Endodermal cell (in vitro differentiated cells): Measurements from ENCODE around the gene SLC25A23. TPM values are rescaled to one million over a fixed set of nuclear protein-coding genes. Genes with fewer than 3 reads are reported as not detected.

ENCODE experiments used
- DNase-seq: peaks from one replicate; pipeline ENCODE4 v3.0.0-alpha.2; 2017
- H3K27ac ChIP-seq: 2 replicates; pipeline ENCODE4 v1.5.1; 2013; ENCODE audit warnings: mild to moderate bottlenecking, low read depth, low read length, moderate library complexity
- H3K27me3 ChIP-seq: 2 replicates; pipeline ENCODE4 v1.6.1; 2013; ENCODE audit warnings: mild to moderate bottlenecking, low read length, moderate library complexity; ENCODE audit not compliant: insufficient read depth, control insufficient read depth, poor library complexity, severe bottlenecking
- H3K36me3 ChIP-seq: 2 replicates; pipeline ENCODE4 v1.7.0; 2013; ENCODE audit warnings: mild to moderate bottlenecking, low read length, moderate library complexity; ENCODE audit not compliant: control insufficient read depth, insufficient read depth
- H3K4me1 ChIP-seq: one replicate; pipeline ENCODE4 v1.7.0; 2013; ENCODE audit warnings: low read length; ENCODE audit not compliant: control insufficient read depth, insufficient read depth
- H3K4me3 ChIP-seq: 2 replicates; pipeline ENCODE4 v1.5.1; 2013; ENCODE audit warnings: mild to moderate bottlenecking, low read length, moderate library complexity
- H3K9ac ChIP-seq: 2 replicates; pipeline ENCODE4 v1.6.1; 2013; ENCODE audit warnings: mild to moderate bottlenecking, low read length, moderate library complexity; ENCODE audit not compliant: poor library complexity, severe bottlenecking; ENCODE audit errors: extremely low read depth
- H3K9me3 ChIP-seq: 2 replicates; pipeline ENCODE4 v1.6.1; 2013; ENCODE audit warnings: mild to moderate bottlenecking, low read length, moderate library complexity; ENCODE audit not compliant: control insufficient read depth
- H3K27ac Mint-ChIP-seq: 2 replicates; pipeline ENCODE4 v1.8.0; 2020; ENCODE audit warnings: mixed read lengths
- H3K27me3 Mint-ChIP-seq: 2 replicates; pipeline ENCODE4 v1.8.0; 2021; ENCODE audit warnings: mild to moderate bottlenecking, mixed read lengths; ENCODE audit not compliant: insufficient read depth
- H3K36me3 Mint-ChIP-seq: 2 replicates; pipeline ENCODE4 v1.8.0; 2020; ENCODE audit warnings: low read depth, mixed read lengths
- H3K4me1 Mint-ChIP-seq: 2 replicates; pipeline ENCODE4 v1.8.0; 2020; ENCODE audit warnings: mixed read lengths
- H3K4me3 Mint-ChIP-seq: 2 replicates; pipeline ENCODE4 v1.8.0; 2020; ENCODE audit warnings: mild to moderate bottlenecking, moderate library complexity, mixed read lengths
- H3K9me3 Mint-ChIP-seq: 2 replicates; pipeline ENCODE4 v1.8.0; 2020; ENCODE audit warnings: mild to moderate bottlenecking, mixed read lengths
- CTCF ChIP-seq: fragments of 200-600 bp; sonication (generic); conservative IDR thresholded peaks from 2 replicates; pipeline ENCODE4 v1.5.0; 2021; ENCODE audit warnings: antibody characterized with exemption, mild to moderate bottlenecking
- WGBS, 2 experiments: methylation state at CpG; one replicate each; pipeline versions ENCODE4 v1.1.5 to v1.1.7; 2013; ENCODE audit warnings: missing lambda C conversion rate in 2 of 2, mixed read lengths in 1 of 2; ENCODE audit not compliant: insufficient coverage in 1 of 2, insufficient read length in 1 of 2; 5-methylcytosine and 5-hydroxymethylcytosine counted together
- total RNA-seq, 2 donors: library from RNA; stranded (reverse); fragmentation: NEBNext Ultra II Directional in 1 of 2; extraction: Animal tissue kit (Norgen Biotek cat#: 25700) in 1 of 2; gene quantifications; 2 replicates in 1 of 2; 3 replicates in 1 of 2; pipeline ENCODE4 v1.2.1, GENCODE V29; 2021

The SLC25A23 gene
- total RNA-seq, 2 donors from 2014 or later = 34.9 to 39.5 TPM

- Mint-ChIP-seq H3K27ac (no peak overlapping the region), H3K4me3 (no peak overlapping the region), H3K36me3 (peaks cover 13% of the 10 kb centered on the region), H3K4me1 (peaks cover 13% of the 10 kb centered on the region), H3K27me3 (peaks cover 31% of the 10 kb centered on the region), H3K9me3 (peaks cover 11% of the 10 kb centered on the region)
- 96% methylated on average over 14 to 18 of the region's 18 CpGs for WGBS, 2 experiments
- Histone ChIP-seq H3K9me3 (peaks cover 6% of the 10 kb centered on the region), H3K27ac (no peak overlapping the region), H3K9ac (no peak overlapping the region), H3K4me1 (no peaks in the 10 kb centered on the region), H3K27me3 (peaks cover 7% of the 10 kb centered on the region), H3K4me3 (no peak overlapping the region), H3K36me3 (peaks cover 11% of the 10 kb centered on the region)
- TF ChIP-seq CTCF = no peak
- no peak for DNase-seq
Observed at GRCh38 chr19:6427131-6427530, 32.5 kb downstream of the SLC25A23 start.

- no peak for DNase-seq
- Mint-ChIP-seq H3K4me1 (peaks cover 16% of the 10 kb centered on the region), H3K27me3 (peaks cover 21% of the 10 kb centered on the region), H3K9me3 (peaks cover 11% of the 10 kb centered on the region), H3K27ac (peak overlapping the region; percentile 75), H3K4me3 (no peak overlapping the region), H3K36me3 (peaks cover 24% of the 10 kb centered on the region)
- H3K9me3 ChIP-seq = peaks cover 6% of the 10 kb centered on the region
- H3K4me1 ChIP-seq = no peaks in the 10 kb centered on the region
- peaks cover 22% of the 10 kb centered on the region for H3K36me3 ChIP-seq
- H3K27me3 ChIP-seq = peaks cover 7% of the 10 kb centered on the region
- TF ChIP-seq CTCF = peak; percentile 36
- 95 to 100% methylated on average over 5 to 21 of the region's 21 CpGs for WGBS, 2 experiments
- no peak overlapping the region for H3K9ac ChIP-seq
- peak overlapping the region; percentile 62 for H3K27ac ChIP-seq
- no peak overlapping the region for H3K4me3 ChIP-seq
Observed at GRCh38 chr19:6425732-6426620, 33.6 kb downstream of the SLC25A23 start.

GRCh38 chr19:6424939-6425731, 34.5 kb downstream of the SLC25A23 start:
- H3K9ac ChIP-seq = no peak overlapping the region
- H3K27ac ChIP-seq = peak overlapping the region; percentile 62

More at GRCh38 chr19:6424939-6425731, 34.5 kb downstream of the SLC25A23 start:
- no peaks in the 10 kb centered on the region for H3K4me1 ChIP-seq
- 13 to 15% methylated on average over 26 to 43 of the region's 43 CpGs for WGBS, 2 experiments
- H3K36me3 ChIP-seq = peaks cover 31% of the 10 kb centered on the region
- H3K4me3 Mint-ChIP-seq = peak overlapping the region; percentile 89
- DNase-seq = peak; percentile 100
- H3K27me3 ChIP-seq = peaks cover 7% of the 10 kb centered on the region
- TF ChIP-seq CTCF = no peak
- peaks cover 6% of the 10 kb centered on the region for H3K9me3 ChIP-seq
- H3K4me3 ChIP-seq = no peak overlapping the region
- peaks cover 16% of the 10 kb centered on the region for H3K4me1 Mint-ChIP-seq
- H3K27ac Mint-ChIP-seq = peak overlapping the region; percentile 75
- peaks cover 32% of the 10 kb centered on the region for H3K36me3 Mint-ChIP-seq
- H3K9me3 Mint-ChIP-seq = peaks cover 11% of the 10 kb centered on the region
- H3K27me3 Mint-ChIP-seq = peaks cover 14% of the 10 kb centered on the region
